Brain pericyte (primary cell): ENCODE results near the gene OSTN.
"Not testable (repeated sequence)": the region's sequence is repeated elsewhere in the genome, so short reads cannot be mapped to it uniquely, and the experiment has no call there.

Source experiments
- DNase-seq: peaks from one replicate; pipeline ENCODE4 v3.0.0-alpha.2; 2012; ENCODE audit warnings: low read depth, low spot score

The OSTN gene

GRCh38 chr3:191198932-191199331 is at the start of gene OSTN:
OSTN (plus strand) TSS chr3:191199241; CDS start chr3:191212533, 13,292 bp downstream.
- DNase-seq: no peak

- no peak for DNase-seq
These were observed 47.4 kb upstream of the OSTN start for GRCh38 chr3:191151653-191152052.

- no peak for DNase-seq
These were observed 44.2 kb upstream of the OSTN start for GRCh38 chr3:191154827-191155226.

- DNase-seq: no peak
These were observed 40.8 kb upstream of the OSTN start for GRCh38 chr3:191158247-191158646.

GRCh38 chr3:191158815-191159214 is 40.2 kb upstream of the OSTN start:
- DNase-seq: no peak

GRCh38 chr3:191165802-191166201 is 33.2 kb upstream of the OSTN start:
- DNase-seq: no peak

- DNase-seq: no peak
These were observed 32.7 kb upstream of the OSTN start for GRCh38 chr3:191166368-191166767.

GRCh38 chr3:191169566-191169965 is 29.5 kb upstream of the OSTN start:
- DNase-seq: no peak

- DNase-seq: no peak
These were observed 28.9 kb upstream of the OSTN start for GRCh38 chr3:191170097-191170496.

GRCh38 chr3:191175102-191175501 is 23.9 kb upstream of the OSTN start:
- DNase-seq: no peak

- no peak for DNase-seq
These were observed 22.8 kb upstream of the OSTN start for GRCh38 chr3:191176038-191176785.

- not testable (repeated sequence) for DNase-seq
These were observed 13.7 kb upstream of the OSTN start for GRCh38 chr3:191185382-191185781.

- DNase-seq: not testable (repeated sequence)
These were observed 10.8 kb upstream of the OSTN start for GRCh38 chr3:191188246-191188645.

GRCh38 chr3:191192270-191192669 is 6.8 kb upstream of the OSTN start:
- not testable (repeated sequence) for DNase-seq

GRCh38 chr3:191192941-191193340 is 6.1 kb upstream of the OSTN start:
- no peak for DNase-seq

GRCh38 chr3:191197761-191198306 is 1.2 kb upstream of the OSTN start:
- no peak for DNase-seq

GRCh38 chr3:191198480-191198879 is 561 bp upstream of the OSTN start:
- no peak for DNase-seq

GRCh38 chr3:191210032-191210431 is 11.0 kb downstream of the OSTN start:
- DNase-seq: no peak

- DNase-seq: no peak
These were observed 17.5 kb downstream of the OSTN start for GRCh38 chr3:191216510-191216909.

- no peak for DNase-seq
These were observed 18.3 kb downstream of the OSTN start for GRCh38 chr3:191217301-191217700.

GRCh38 chr3:191220908-191221307 is 21.9 kb downstream of the OSTN start:
- no peak for DNase-seq

- no peak for DNase-seq
These were observed 22.6 kb downstream of the OSTN start for GRCh38 chr3:191221638-191222037.

- no peak for DNase-seq
These were observed 28.5 kb downstream of the OSTN start for GRCh38 chr3:191227541-191227940.
